Measurements from ENCODE around the gene NCBP3. TPM values are rescaled to one million over a fixed set of nuclear protein-coding genes. Genes with fewer than 3 reads are reported as not detected.
"Not testable (repeated sequence)": the region's sequence is repeated elsewhere in the genome, so short reads cannot be mapped to it uniquely, and the experiment has no call there.

NCBP3 gene
- total RNA-seq, 1 donor from 2014 or later = 25.3 TPM

DNA sequence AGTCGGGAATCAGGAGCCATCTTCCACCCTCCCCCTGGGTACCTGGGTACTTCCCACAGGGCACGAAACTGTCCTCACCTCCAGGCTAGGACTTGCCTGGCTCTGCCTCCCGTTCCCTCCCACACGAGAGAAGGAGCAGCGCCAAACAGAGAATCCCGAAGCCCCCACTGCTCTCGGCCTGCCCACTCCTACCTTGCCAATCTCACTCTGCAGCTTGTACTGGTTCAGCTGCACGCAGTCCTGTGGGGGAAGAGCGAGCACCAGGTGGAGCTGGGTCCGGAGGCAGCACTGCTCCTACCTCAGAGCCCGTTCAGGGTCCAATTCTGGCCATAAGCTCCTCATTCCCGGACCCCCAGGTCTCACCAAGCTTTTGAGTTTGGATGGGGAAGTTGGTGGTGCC lies 38.1 kb upstream of the NCBP3 start:
- DNase-seq (ENCODE audit: extremely low read depth, low read depth, low spot score) = no peak

DNA sequence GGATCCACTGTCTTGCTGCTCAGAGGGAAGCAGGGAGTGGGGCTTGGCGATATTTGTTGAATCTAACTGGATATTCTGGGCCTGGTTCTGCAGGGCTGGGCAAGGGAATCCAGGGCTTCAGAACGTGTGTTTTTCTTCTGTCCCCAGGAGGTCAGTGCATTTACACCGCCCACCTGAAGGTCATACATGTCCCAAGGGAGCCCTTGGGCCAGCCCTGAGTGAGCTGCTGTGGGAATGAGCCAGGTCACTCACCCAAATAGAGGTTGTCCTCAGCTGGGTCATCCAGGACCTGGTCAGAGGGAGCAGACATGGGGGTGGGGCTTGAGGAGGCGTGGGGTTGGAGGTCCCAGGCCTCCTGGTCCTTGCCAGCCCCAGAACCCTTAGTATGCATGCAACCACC lies 36.2 kb upstream of the NCBP3 start:
- no peak for DNase-seq (ENCODE audit: extremely low read depth, low read depth, low spot score)

GRCh38 chr17:3880983-3881382 lies 34.9 kb upstream of the NCBP3 start:
- no peak for DNase-seq (ENCODE audit: extremely low read depth, low read depth, low spot score)

DNA sequence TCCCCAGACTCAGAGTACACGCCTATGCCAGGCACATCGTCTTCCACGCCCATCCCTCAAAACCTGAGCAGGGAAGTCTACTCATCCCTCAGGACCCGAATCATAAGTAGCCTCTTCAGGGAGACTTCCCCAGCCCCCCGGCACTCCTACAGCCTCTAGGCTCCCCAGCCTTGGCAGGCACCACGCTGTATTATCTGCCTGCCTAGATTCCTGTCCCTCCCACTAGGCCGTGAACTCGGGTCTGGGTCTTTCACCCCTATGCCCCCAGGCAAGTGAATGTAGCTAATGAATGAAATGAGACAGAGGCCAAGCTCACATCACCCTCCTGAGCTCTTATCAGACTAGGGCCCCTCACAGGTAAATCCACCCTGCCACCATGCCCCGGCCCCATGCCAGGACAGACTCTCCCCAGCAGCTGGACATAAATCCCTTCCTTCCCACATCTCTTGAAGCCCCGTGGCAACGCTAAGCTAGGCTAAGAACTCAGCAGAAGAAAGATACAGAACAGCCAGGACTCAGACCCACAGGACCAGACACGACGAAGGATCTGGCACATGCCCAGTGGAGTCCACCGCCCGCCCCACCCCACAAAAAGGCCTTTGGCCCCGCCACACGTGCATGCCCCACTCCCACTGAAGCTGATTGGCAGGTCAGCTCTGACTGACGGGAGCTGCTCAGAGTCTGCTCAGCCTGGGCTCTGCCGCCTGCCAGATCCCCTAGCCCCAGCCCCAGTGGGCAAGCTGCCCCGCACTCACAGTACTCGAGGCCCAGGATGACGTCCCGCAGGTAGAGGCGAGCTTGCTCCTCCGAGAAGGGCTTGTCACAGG lies 33.8 kb upstream of the NCBP3 start:
- no peak for DNase-seq (ENCODE audit: extremely low read depth, low read depth, low spot score)

- DNase-seq (ENCODE audit: extremely low read depth, low read depth, low spot score) = no peak
These were observed 33.1 kb upstream of the NCBP3 start for GRCh38 chr17:3879186-3879585.

DNA sequence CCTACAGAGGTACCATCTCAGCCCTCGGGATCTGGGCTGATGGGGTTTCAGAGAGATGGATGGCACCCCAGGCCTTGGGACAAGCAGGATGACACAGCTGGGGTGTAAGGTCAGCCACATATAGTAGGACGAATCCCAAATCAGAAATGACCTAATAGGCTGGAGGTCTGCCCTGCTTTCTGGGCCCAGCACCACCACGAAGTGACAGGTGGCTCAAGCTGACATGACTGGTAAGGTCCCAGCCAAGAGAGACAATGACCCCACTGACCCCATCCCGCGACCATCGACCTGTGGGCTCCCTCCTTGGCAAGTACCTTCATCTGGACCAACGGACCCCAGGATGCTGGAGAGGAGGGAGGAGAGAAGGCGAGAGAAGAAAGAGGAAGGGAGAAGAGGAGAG lies 31.2 kb upstream of the NCBP3 start:
- no peak for DNase-seq (ENCODE audit: extremely low read depth, low read depth, low spot score)

DNA sequence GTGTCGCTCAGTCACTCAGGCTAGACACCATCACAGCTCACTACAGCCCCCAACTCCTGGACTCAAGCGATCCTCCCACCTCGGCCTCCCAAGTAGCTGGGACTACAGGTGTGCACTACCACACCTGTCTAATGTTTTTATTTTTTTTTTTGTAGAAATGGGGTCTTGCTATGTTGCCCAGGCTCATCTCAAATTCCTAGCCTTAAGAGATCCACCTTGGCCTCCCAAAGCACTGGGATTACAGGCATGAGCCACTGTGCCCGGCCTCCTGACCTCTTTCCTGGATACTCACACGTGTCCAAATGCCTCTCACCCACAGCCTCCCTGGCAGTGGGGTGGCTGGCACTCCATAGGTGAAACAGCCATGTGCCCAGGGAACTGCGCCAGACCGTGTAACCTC lies 29.3 kb upstream of the NCBP3 start:
- DNase-seq (ENCODE audit: extremely low read depth, low read depth, low spot score) = no peak

DNA sequence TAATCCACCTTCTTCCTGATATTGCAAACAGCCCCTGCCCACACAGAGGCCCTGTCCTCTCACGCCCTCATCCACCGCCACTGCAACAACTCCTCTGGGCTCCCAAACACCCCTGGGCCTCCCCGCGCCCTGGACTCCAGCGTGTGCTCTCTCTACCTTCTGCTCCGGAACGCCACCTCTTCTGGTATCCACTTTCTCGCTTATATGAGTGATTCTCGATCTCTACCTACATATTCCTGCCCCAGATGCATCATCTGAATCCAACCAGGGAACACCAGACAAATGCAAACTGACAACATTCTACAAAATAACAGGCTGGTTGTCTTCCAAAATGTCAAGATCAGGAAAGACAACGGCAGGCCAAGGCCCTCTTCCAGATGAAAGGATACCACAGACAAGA lies 27.8 kb upstream of the NCBP3 start:
- DNase-seq (ENCODE audit: extremely low read depth, low read depth, low spot score) = no peak

GRCh38 chr17:3870871-3871306 lies 24.8 kb upstream of the NCBP3 start:
- DNase-seq (ENCODE audit: extremely low read depth, low read depth, low spot score) = no peak

GRCh38 chr17:3867606-3868005 lies 21.6 kb upstream of the NCBP3 start:
- DNase-seq (ENCODE audit: extremely low read depth, low read depth, low spot score) = no peak

DNA sequence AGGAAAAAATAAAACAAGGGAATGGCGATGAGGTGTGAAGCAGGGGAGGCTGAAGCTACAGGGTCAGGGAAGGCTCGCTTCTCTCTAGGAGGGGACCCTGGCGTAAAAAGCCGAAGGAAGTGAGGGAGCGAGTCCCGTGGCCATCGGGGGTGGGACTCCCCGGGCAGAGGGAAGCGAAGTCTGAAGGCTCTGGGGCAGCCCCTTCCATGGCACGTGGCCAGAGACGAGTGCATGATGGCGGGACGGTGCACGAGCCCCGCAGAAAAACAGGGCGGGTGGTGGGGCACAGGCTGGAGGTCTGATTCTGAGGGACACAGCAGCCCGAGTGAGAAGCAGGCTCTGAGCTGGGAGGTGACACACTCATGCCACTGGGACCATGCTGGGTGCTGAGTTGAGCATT lies 21.1 kb upstream of the NCBP3 start:
- DNase-seq (ENCODE audit: extremely low read depth, low read depth, low spot score) = no peak

- DNase-seq (ENCODE audit: extremely low read depth, low read depth, low spot score) = no peak
These were observed 20.2 kb upstream of the NCBP3 start for GRCh38 chr17:3866276-3866675.

- DNase-seq (ENCODE audit: extremely low read depth, low read depth, low spot score) = no peak
These were observed 19.1 kb upstream of the NCBP3 start for GRCh38 chr17:3865176-3865575.

GRCh38 chr17:3864534-3864933 lies 18.5 kb upstream of the NCBP3 start:
- DNase-seq (ENCODE audit: extremely low read depth, low read depth, low spot score) = no peak

DNA sequence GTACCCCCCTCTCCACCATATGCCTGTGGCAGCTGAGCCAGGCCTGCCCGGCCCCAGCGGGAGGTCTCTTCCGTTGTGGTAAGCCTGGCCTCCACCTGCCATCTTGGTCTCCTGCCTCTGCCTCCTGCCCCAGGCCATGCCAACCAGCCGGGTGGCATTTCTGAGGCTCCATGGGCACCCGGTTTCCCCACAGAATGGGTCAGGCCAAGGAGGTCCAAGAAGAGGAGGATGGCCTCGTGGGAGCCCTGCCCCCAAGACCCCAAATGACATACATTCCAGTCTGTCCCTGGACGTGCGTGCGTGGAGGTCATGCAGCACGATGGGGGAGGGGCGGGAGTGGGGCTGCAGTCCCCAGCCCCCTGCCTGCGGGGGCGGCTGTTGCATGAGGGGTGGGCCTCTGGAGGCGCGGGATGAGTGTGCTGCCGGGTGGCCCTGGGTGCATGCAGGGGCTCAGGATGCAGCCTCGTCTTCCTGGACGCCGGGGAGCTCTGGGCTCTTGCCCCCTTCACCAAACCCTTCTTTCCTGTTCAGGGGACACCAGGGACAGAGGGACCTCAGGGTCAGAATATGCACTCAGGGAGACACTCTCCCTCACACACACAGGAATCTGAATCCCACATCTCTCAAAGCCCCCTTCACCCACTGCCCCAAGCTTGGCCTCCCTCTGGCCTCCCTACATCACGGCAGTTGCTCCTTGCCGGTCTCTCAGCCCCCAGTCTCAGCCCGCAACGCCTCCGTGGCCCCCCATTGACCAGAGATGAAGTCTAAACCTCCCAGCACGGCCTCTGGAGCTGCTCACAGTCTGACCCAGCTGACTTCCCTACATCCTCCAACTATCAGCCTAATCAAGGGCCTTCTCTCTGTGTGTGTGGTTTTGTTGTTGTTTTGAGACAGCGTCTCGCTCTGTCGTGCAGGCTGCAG lies 16.0 kb upstream of the NCBP3 start:
- DNase-seq (ENCODE audit: extremely low read depth, low read depth, low spot score) = no peak

DNA sequence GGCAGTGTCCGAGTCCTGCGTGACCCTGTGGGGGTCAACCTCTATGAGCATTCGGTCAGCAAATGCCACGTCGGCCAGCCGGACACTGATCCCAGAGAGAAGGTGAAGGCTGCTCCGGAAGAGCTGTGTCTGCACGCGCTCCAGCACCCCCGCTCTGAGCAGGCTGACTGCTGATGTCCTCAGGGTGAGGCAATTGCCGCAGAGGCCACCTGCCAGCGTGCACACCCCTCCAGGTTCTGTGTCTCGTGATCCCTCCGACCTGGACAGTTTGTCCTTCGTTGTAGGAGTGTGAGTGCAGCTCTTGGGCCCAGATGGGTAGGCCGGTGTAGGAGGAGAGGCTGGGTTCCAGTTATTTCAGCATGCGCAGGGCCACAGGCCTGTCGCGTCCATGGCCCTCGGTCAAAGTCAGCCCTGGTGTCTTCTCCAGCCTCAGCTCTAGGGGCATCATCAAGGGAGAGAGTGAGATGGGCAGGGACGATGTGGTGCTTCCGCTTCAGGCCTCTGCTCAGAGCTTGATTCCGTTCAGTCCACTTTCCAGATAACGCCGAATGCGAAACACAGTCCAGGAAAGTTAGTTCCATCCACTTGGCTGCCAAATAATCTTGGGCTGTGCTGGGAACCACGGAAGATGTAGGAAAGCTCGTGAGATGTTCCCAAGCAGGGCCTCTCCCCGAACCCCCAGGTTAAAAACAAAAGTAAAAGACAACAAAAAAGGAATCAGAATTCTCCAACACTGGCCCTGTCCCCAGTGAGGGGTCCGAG lies 15.1 kb upstream of the NCBP3 start:
- DNase-seq (ENCODE audit: extremely low read depth, low read depth, low spot score) = no peak

GRCh38 chr17:3859940-3860339 lies 13.9 kb upstream of the NCBP3 start:
- no peak for DNase-seq (ENCODE audit: extremely low read depth, low read depth, low spot score)

DNA sequence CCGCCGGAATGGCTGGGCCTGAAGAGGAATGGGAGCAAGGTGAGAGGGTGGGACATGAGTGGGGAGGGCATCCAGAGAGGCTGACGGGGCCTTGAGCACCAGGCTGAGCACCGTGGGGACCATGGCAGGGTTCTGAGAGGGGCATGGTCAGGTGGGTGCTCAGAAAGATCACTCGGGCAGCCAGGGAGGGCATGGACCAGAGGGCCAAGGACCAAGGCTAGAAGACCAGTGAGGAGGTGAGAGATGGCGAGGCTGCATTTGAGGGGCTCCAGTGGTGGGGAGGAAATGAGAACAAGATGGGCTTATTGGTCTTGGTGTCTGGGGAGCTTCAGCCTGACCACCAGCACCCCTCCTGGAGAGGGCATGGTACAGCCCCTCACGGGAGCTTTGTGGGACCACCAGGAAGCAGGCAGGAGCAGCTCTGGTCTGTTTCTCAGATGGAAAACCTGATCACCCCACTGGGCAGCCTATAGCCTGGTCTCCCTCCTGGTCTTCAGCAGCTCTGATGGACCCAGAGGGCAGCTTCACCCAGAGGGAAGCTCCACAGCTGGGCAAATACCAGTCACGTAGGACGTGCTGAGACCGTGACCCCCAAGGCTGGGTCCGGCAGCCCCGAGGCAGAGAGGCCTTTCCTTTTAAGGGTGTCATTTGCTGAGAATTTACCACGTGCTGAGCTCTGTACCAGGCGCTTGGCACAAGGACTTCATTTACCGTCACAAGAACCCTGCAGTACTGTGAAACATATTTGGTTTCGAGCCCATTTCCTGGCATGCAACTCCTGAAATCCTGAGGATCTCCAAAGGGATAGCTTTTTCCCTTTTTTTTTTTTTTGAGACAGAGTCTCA lies 11.4 kb upstream of the NCBP3 start:
- no peak for DNase-seq (ENCODE audit: extremely low read depth, low read depth, low spot score)

DNA sequence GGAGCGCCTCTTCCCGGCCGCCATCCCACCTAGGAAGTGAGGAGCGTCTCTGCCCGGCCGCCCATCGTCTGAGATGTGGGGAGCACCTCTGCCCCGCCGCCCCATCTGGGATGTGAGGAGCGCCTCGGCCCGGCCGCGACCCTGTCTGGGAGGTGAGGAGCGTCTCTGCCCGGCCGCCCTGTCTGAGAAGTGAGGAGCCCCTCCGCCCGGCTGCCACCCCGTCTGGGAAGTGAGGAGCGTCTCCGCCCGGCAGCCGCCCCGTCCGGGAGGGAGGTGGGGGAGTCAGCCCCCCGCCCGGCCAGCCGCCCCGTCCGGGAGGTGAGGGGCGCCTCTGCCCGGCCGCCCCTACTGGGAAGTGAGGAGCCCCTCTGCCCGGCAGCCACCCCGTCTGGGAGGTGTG lies 8.2 kb upstream of the NCBP3 start:
- not testable (repeated sequence) for DNase-seq (ENCODE audit: extremely low read depth, low read depth, low spot score)

DNA sequence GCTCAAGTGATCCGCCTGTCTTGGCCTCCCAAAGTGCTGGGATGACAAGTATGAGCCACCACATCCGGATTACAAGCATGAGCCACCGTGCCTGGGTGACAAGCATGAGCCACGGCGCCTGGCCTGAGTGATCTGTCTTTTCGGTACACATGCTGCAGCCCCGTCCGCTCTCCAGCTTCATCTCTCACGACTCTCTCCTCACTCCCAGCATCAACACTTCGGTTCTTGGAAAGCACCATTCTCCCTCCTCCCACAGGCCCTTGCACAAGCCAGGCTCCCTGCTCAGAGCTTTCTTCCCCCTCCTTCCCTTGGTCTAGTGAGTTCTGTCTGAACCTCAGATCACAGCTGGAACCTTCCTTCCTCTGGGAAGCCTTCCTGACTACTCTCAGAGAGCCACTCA lies 6.5 kb upstream of the NCBP3 start:
- DNase-seq (ENCODE audit: extremely low read depth, low read depth, low spot score) = no peak

All from glomerular endothelial cell (primary cell).